IMR-90 (cell line): ENCODE results near the gene CYBRD1. TPM values are rescaled to one million over a fixed set of nuclear protein-coding genes. Genes with fewer than 3 reads are reported as not detected.

ENCODE experiments used
- ATAC-seq: fragments of 200-7000 bp; cut with Tn5 transposase; 2 replicates; pipeline ENCODE4 v1.9.1; 2020; ENCODE audit warnings: low read depth, mild to moderate bottlenecking, moderate library complexity
- BruUV-seq: library from RNA; stranded (reverse); fragments of 400-500 nt; replicated peaks from 2 replicates; lab custom pipeline; 2021; lab: Mats Ljungman, UMichigan
- CTCF ChIA-PET: fragments of 300-600 bp; formaldehyde crosslinking; extraction: SDS; loops from one replicate; lab custom pipeline; 2021; ENCODE audit warnings: antibody characterized with exemption; lab: Yijun Ruan, JAX
- POLR2A ChIA-PET: fragments of 300-600 bp; sonication (Branson Sonifier 250); formaldehyde crosslinking; loops from one replicate; lab custom pipeline; 2022; ENCODE audit warnings: antibody characterized with exemption; ENCODE audit not compliant: unreplicated experiment; lab: Charles Lee
- DNase-seq: peaks from one replicate; pipeline ENCODE4 v3.0.0; 2013
- H2AFZ ChIP-seq: replicated peaks from 2 replicates; pipeline ENCODE3; 2013; ENCODE audit warnings: low read length, mild to moderate bottlenecking; ENCODE audit not compliant: poor library complexity
- H2AK5ac ChIP-seq: 2 replicates; pipeline ENCODE4 v1.6.1; 2013; ENCODE audit warnings: low read depth, low read length, inconsistent platforms
- H2AK9ac ChIP-seq: replicated peaks from 2 replicates; pipeline ENCODE3; 2013; ENCODE audit warnings: mild to moderate bottlenecking, low read depth, low read length, moderate library complexity; ENCODE audit not compliant: poor library complexity
- H2BK120ac ChIP-seq: 2 replicates; pipeline ENCODE4 v1.6.1; 2013; ENCODE audit warnings: low read depth, low read length, inconsistent platforms
- H2BK15ac ChIP-seq: 3 replicates; pipeline ENCODE4 v1.6.1; 2013; ENCODE audit warnings: low read depth, low read length, inconsistent platforms
- H2BK20ac ChIP-seq: 2 replicates; pipeline ENCODE4 v1.6.1; 2013; ENCODE audit warnings: low read depth, mild to moderate bottlenecking, inconsistent platforms, low read length, moderate library complexity
- H2BK5ac ChIP-seq: 2 replicates; pipeline ENCODE4 v1.6.1; 2013; ENCODE audit warnings: mild to moderate bottlenecking, low read depth, low read length, inconsistent platforms; ENCODE audit not compliant: poor library complexity, severe bottlenecking
- H3K14ac ChIP-seq: replicated peaks from 2 replicates; pipeline ENCODE4 v1.6.1; 2013; ENCODE audit warnings: low read depth, low read length, inconsistent platforms
- H3K18ac ChIP-seq: 2 replicates; pipeline ENCODE4 v1.6.1; 2013; ENCODE audit warnings: low read depth, low read length, control low read depth
- H3K23ac ChIP-seq: 2 replicates; pipeline ENCODE4 v1.6.1; 2013; ENCODE audit warnings: low read depth, low read length, inconsistent platforms
- H3K27ac ChIP-seq: 2 replicates; pipeline ENCODE4 v1.5.1; 2013; ENCODE audit warnings: mild to moderate bottlenecking, control low read depth, low read length; ENCODE audit not compliant: insufficient read depth
- H3K27me3 ChIP-seq: 2 replicates; pipeline ENCODE4 v1.6.1; 2013; ENCODE audit warnings: low read length; ENCODE audit not compliant: control insufficient read depth, insufficient read depth
- H3K36me3 ChIP-seq: 2 replicates; pipeline ENCODE4 v1.6.1; 2013; ENCODE audit warnings: low read length, mixed read lengths; ENCODE audit not compliant: control insufficient read depth, insufficient read depth
- H3K4ac ChIP-seq: 2 replicates; pipeline ENCODE4 v1.6.1; 2013; ENCODE audit warnings: low read depth, low read length, inconsistent platforms
- H3K4me1 ChIP-seq: 2 replicates; pipeline ENCODE4 v1.6.1; 2013; ENCODE audit warnings: low read length, mixed read lengths; ENCODE audit not compliant: control insufficient read depth, insufficient read depth
- H3K4me2 ChIP-seq: 2 replicates; pipeline ENCODE4 v1.6.1; 2013; ENCODE audit warnings: low read depth, mild to moderate bottlenecking, control low read depth, low read length, moderate library complexity
- H3K4me3 ChIP-seq: 2 replicates; pipeline ENCODE4 v1.5.1; 2013; ENCODE audit warnings: low read depth, mild to moderate bottlenecking, control low read depth, low read length, moderate library complexity; ENCODE audit not compliant: insufficient read depth
- H3K56ac ChIP-seq: 2 replicates; pipeline ENCODE4 v1.6.1; 2013; ENCODE audit warnings: low read length, inconsistent platforms; ENCODE audit not compliant: insufficient read depth; ENCODE audit errors: extremely low read depth
- H3K79me1 ChIP-seq, 2 experiments: 2 replicates each; pipeline ENCODE4 v1.6.1; 2013; ENCODE audit warnings: low read length in 2 of 2, inconsistent platforms in 1 of 2, low read depth in 1 of 2
- H3K9ac ChIP-seq: 2 replicates; pipeline ENCODE4 v1.6.1; 2013; ENCODE audit warnings: low read depth, low read length, control low read depth
- H3K9me1 ChIP-seq: 2 replicates; pipeline ENCODE4 v1.6.1; 2013; ENCODE audit warnings: low read length, inconsistent platforms; ENCODE audit not compliant: insufficient read depth
- H3K9me3 ChIP-seq: 2 replicates; pipeline ENCODE4 v1.6.1; 2013; ENCODE audit warnings: low read length; ENCODE audit not compliant: control insufficient read depth, insufficient read depth
- H4K20me1 ChIP-seq: 2 replicates; pipeline ENCODE4 v1.6.1; 2013; ENCODE audit warnings: low read length, inconsistent platforms; ENCODE audit not compliant: insufficient read depth
- H4K5ac ChIP-seq: 2 replicates; pipeline ENCODE4 v1.6.1; 2013; ENCODE audit warnings: mild to moderate bottlenecking, low read depth, low read length, control low read depth
- H4K8ac ChIP-seq, 2 experiments: 2 replicates each; pipeline ENCODE4 v1.6.1; 2013; ENCODE audit warnings: low read depth in 2 of 2, low read length in 2 of 2, control low read depth in 1 of 2, inconsistent platforms in 1 of 2
- H4K91ac ChIP-seq: 2 replicates; pipeline ENCODE4 v1.6.1; 2013; ENCODE audit warnings: low read depth, low read length, inconsistent platforms; ENCODE audit not compliant: insufficient read depth
- BHLHE40 ChIP-seq: fragments of 150-350 bp; IDR thresholded peaks from 2 replicates; pipeline ENCODE4 v1.6.1; 2016; ENCODE audit warnings: mild to moderate bottlenecking, low read depth, low read length
- CEBPB ChIP-seq: IDR thresholded peaks from 2 replicates; pipeline ENCODE4 v1.6.1; 2012; ENCODE audit warnings: low read depth, low read length, improper control_type of control experiment
- CHD1 ChIP-seq: IDR thresholded peaks from 2 replicates; pipeline ENCODE4 v1.6.1; 2012; ENCODE audit warnings: low read depth, low read length, improper control_type of control experiment
- CTCF ChIP-seq: conservative IDR thresholded peaks from 2 replicates; pipeline ENCODE4 v1.5.1; 2012; ENCODE audit warnings: mild to moderate bottlenecking, low read depth, low read length, improper control_type of control experiment
- FOS ChIP-seq: fragments of 150-350 bp; IDR thresholded peaks from 2 replicates; pipeline ENCODE4 v1.6.1; 2016; ENCODE audit warnings: low read depth, low read length
- MAFK ChIP-seq: IDR thresholded peaks from 2 replicates; pipeline ENCODE4 v1.6.1; 2012; ENCODE audit warnings: low read depth, low read length, improper control_type of control experiment
- MAZ ChIP-seq: IDR thresholded peaks from 2 replicates; pipeline ENCODE4 v1.6.1; 2012; ENCODE audit warnings: low read depth, mild to moderate bottlenecking, low read length, improper control_type of control experiment, moderate library complexity, borderline replicate concordance
- MXI1 ChIP-seq: IDR thresholded peaks from 2 replicates; pipeline ENCODE4 v1.6.1; 2012; ENCODE audit warnings: low read depth, mild to moderate bottlenecking, low read length, moderate library complexity, borderline replicate concordance
- NFE2L2 ChIP-seq: fragments of 150-350 bp; IDR thresholded peaks from 2 replicates; pipeline ENCODE4 v1.6.1; 2016; ENCODE audit warnings: low read depth, mild to moderate bottlenecking, low read length
- POLR2A ChIP-seq: IDR thresholded peaks from 2 replicates; pipeline ENCODE4 v1.6.1; 2012; ENCODE audit warnings: mild to moderate bottlenecking, low read depth, low read length
- RAD21 ChIP-seq: IDR thresholded peaks from 2 replicates; pipeline ENCODE4 v1.6.1; 2012; ENCODE audit warnings: low read length, improper control_type of control experiment
- RCOR1 ChIP-seq: IDR thresholded peaks from 2 replicates; pipeline ENCODE4 v1.6.1; 2012; ENCODE audit warnings: mild to moderate bottlenecking, low read length, improper control_type of control experiment; ENCODE audit not compliant: insufficient replicate concordance
- RFX5 ChIP-seq: IDR thresholded peaks from 2 replicates; pipeline ENCODE4 v1.8.0; 2012; ENCODE audit warnings: low read depth, mild to moderate bottlenecking, low read length, moderate library complexity
- SMC3 ChIP-seq: fragments of 150-350 bp; IDR thresholded peaks from 2 replicates; pipeline ENCODE4 v1.6.1; 2016; ENCODE audit warnings: low read depth, mild to moderate bottlenecking, antibody characterized with exemption, low read length, moderate library complexity
- dilution Hi-C: fragments of 300-500 bp; cut with HindIII; formaldehyde crosslinking; loops from one replicate; pipeline ENCODE4 v1.14.3; 2018; ENCODE audit warnings: low sequenced_read_pairs; ENCODE audit not compliant: unreplicated experiment
- in situ Hi-C: fragments of 300-500 bp; cut with MboI; formaldehyde crosslinking; loops from 3 replicates; pipeline ENCODE4 v1.14.3; 2019; ENCODE audit warnings: low sequenced_read_pairs, inconsistent platforms, mixed read lengths
- intact Hi-C: fragments of 100-400 bp; cut with micrococcal nuclease; formaldehyde crosslinking; loops from 2 replicates; pipeline ENCODE4 v1.10.0; 2022
- polyA plus RNA-seq, 3 experiments: library from polyadenylated mRNA; depleted of rRNA; stranded (reverse); fragments of >200 nt; gene quantifications; 2 replicates each; pipeline ENCODE4 v1.2.3, GENCODE V29; 2012; ENCODE audit warnings: low replicate concordance in 1 of 3
- total RNA-seq: library from RNA; depleted of rRNA; stranded (reverse); fragments of >200 nt; gene quantifications from 2 replicates; pipeline ENCODE4 v1.2.3, GENCODE V29; 2012
- TF ChIP-seq, protein P1 (sequence below): fragments of 150-350 bp; IDR thresholded peaks from 2 replicates; pipeline ENCODE4 v1.6.1; 2017; ENCODE audit warnings: mild to moderate bottlenecking, antibody characterized with exemption, low read length, low read depth
- TF ChIP-seq, protein P2 (sequence below): fragments of 150-350 bp; IDR thresholded peaks from 2 replicates; pipeline ENCODE4 v1.6.1; 2016; ENCODE audit warnings: low read depth, mild to moderate bottlenecking, low read length, moderate library complexity, borderline replicate concordance

The CYBRD1 gene
- total and polyA plus RNA-seq, 2 of the 4 experiments (the other 2 are of a cell fraction), result 53.2 to 103 TPM

DNA sequence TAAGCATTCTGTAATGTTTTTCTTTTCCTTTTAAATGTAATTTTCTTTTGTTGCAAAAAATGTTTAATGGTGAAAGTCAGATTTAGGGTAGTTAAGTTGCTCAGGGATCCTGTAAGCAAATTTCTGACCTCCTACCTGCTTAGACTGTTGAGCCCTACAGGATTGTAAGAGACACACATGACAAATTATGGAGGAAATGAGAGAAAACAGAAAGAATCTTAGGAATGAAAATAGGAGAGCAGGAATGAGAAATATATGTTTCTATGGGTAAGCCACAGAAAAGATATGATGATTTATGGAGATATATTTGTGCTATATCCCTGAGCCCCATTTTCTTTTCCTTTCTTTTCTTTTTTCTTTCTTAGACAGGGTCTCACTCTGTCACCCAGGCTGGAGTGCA, 28.3 kb downstream of the CYBRD1 start:
- Histone ChIP-seq H2AK5ac (peak overlapping the region; percentile 21; the same call in 1 of the 2 replicates), H3K79me1 (peaks cover 5 to 33% of the 10 kb centered on the region in 2 experiments; a peak in 3 of 4 replicates), H3K36me3 (peaks cover 18% of the 10 kb centered on the region), H3K56ac (no peak overlapping the region), H3K9me1 (peaks cover 2% of the 10 kb centered on the region), H3K27ac (no peak overlapping the region; the same call in 1 of the 2 replicates), H3K4me2 (peak overlapping the region; percentile 34; the same call in 1 of the 2 replicates), H2BK15ac (no peak overlapping the region), H3K9me3 (no peaks in the 10 kb centered on the region), H3K4me3 (no peak overlapping the region), H3K27me3 (no peaks in the 10 kb centered on the region), H3K14ac (0 out of 2 replicates have a peak overlapping the region, but pooled peaks have one; percentile 22), H3K4ac (no peak overlapping the region; the same call in 1 of the 2 replicates), H2AFZ (no peak overlapping the region), H4K20me1 (no peaks in the 10 kb centered on the region), H3K4me1 (peaks cover 7% of the 10 kb centered on the region; the same call in 1 of the 2 replicates), H2AK9ac (no peak overlapping the region), H2BK120ac (peak overlapping the region; percentile 72), H2BK20ac (peak overlapping the region; percentile 3; the same call in 1 of the 2 replicates), H3K18ac (no peak overlapping the region), H2BK5ac (peak overlapping the region; percentile 56), H4K91ac (no peak overlapping the region), H3K9ac (no peak overlapping the region), H4K8ac (peak overlapping the region in 1 of 2 experiments; percentile 52; a peak in 1 of 4 replicates), H3K23ac (no peak overlapping the region), H4K5ac (no peak overlapping the region)
- ATAC-seq (peak; percentile 74; the same call in 1 of the 2 replicates), DNase-seq (peak; percentile 17)
- POLR2A ChIA-PET, result no interaction called here
- no TSS peak for BruUV-seq
- in situ Hi-C loops (no loop called here), dilution Hi-C loops (no loop called here), intact Hi-C loops (no loop called here)
- CTCF ChIA-PET, result no interaction called here
- no peak for TF ChIP-seq NFE2L2
- no peak for TF ChIP-seq POLR2A
- TF ChIP-seq FOS, result no peak
- no peak for TF ChIP-seq MAZ
- TF ChIP-seq RAD21, result no peak
- no peak for TF ChIP-seq MAFK
- TF ChIP-seq, protein P1, sequence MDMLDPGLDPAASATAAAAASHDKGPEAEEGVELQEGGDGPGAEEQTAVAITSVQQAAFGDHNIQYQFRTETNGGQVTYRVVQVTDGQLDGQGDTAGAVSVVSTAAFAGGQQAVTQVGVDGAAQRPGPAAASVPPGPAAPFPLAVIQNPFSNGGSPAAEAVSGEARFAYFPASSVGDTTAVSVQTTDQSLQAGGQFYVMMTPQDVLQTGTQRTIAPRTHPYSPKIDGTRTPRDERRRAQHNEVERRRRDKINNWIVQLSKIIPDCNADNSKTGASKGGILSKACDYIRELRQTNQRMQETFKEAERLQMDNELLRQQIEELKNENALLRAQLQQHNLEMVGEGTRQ, result no peak
- no peak for TF ChIP-seq CTCF
- TF ChIP-seq MXI1, result no peak
- no peak for TF ChIP-seq RCOR1
- TF ChIP-seq, protein P2, sequence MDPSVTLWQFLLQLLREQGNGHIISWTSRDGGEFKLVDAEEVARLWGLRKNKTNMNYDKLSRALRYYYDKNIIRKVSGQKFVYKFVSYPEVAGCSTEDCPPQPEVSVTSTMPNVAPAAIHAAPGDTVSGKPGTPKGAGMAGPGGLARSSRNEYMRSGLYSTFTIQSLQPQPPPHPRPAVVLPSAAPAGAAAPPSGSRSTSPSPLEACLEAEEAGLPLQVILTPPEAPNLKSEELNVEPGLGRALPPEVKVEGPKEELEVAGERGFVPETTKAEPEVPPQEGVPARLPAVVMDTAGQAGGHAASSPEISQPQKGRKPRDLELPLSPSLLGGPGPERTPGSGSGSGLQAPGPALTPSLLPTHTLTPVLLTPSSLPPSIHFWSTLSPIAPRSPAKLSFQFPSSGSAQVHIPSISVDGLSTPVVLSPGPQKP, result no peak
- TF ChIP-seq CHD1, result no peak
- TF ChIP-seq CEBPB, result no peak
- no peak for TF ChIP-seq SMC3
- TF ChIP-seq RFX5, result no peak
- no peak for TF ChIP-seq BHLHE40
